Upper lobe of left lung (tissue), 4 donors: Measurements from ENCODE around the gene RNF39.

Experiments
- POLR2AphosphoS5 ChIP-seq, 2 donors: sonication (generic); formaldehyde crosslinking; IDR thresholded peaks; one replicate each; pipeline ENCODE4 v1.5.1; 2017; ENCODE audit warnings: antibody characterized with exemption in 2 of 2
- TF ChIP-seq, protein P1 (sequence below), 6 experiments: fragments of 450-650 bp in 4 of 6; fragments of 200-600 bp in 2 of 6; sonication (generic) in 2 of 6; IDR thresholded peaks; one replicate each; pipeline ENCODE4 v1.5.1; 2016 to 2019; ENCODE audit warnings: antibody characterized with exemption in 6 of 6

DNA sequence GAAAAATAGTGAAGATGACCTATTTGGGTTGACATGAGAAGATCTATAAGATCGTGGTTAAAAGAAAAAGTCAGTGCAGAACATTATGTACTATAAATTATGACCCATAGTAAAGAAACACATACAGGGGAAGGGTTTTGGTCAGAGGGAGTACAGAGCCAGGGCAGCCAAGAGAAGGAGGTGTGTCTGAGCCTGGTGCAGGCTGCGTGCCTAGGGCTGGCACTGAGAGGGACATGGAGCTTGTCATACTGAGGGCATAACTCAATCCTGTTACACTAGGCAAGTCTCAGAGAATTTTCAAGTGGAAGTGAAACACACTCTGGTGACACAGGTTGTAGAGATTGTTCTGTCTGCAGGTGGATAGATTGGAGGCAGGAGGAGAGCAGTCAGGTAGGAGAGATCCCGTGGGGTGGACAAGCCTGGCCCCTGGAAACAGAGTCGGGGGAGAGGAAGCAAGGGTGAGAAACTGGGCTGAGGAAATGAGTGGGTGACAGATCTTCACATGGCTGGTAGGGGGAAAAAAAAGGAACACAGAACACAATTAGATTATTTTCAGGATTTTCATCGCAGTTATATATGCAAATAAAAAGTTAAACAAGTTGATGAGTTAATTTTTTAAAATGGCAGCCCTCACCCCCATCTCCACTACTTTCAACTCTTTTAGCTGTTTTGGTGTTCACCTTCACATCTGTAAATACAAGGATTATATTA lies 18.5 kb upstream of the RNF39 start:
- TF ChIP-seq, protein P1, sequence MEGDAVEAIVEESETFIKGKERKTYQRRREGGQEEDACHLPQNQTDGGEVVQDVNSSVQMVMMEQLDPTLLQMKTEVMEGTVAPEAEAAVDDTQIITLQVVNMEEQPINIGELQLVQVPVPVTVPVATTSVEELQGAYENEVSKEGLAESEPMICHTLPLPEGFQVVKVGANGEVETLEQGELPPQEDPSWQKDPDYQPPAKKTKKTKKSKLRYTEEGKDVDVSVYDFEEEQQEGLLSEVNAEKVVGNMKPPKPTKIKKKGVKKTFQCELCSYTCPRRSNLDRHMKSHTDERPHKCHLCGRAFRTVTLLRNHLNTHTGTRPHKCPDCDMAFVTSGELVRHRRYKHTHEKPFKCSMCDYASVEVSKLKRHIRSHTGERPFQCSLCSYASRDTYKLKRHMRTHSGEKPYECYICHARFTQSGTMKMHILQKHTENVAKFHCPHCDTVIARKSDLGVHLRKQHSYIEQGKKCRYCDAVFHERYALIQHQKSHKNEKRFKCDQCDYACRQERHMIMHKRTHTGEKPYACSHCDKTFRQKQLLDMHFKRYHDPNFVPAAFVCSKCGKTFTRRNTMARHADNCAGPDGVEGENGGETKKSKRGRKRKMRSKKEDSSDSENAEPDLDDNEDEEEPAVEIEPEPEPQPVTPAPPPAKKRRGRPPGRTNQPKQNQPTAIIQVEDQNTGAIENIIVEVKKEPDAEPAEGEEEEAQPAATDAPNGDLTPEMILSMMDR (IDR thresholded peaks at IDR 0.05), result no peak
- TF ChIP-seq POLR2AphosphoS5 (IDR thresholded peaks at IDR 0.05), result no peak
